HUES48 (cell line): ENCODE data around the gene NHLH1.

Experiments
- H3K27ac ChIP-seq: one replicate; pipeline ENCODE4 v1.7.0; 2013; ENCODE audit warnings: low read depth, low read length, inconsistent platforms
- H3K27me3 ChIP-seq: 2 replicates; pipeline ENCODE4 v1.6.1; 2013; ENCODE audit warnings: mild to moderate bottlenecking, low read length; ENCODE audit not compliant: control insufficient read depth, insufficient read depth
- H3K36me3 ChIP-seq: 2 replicates; pipeline ENCODE4 v1.6.1; 2013; ENCODE audit warnings: low read length; ENCODE audit not compliant: control insufficient read depth, insufficient read depth
- H3K4me1 ChIP-seq: 2 replicates; pipeline ENCODE4 v1.6.1; 2013; ENCODE audit warnings: mild to moderate bottlenecking, low read length; ENCODE audit not compliant: control insufficient read depth, insufficient read depth
- H3K4me3 ChIP-seq: 2 replicates; pipeline ENCODE4 v1.5.1; 2013; ENCODE audit warnings: mild to moderate bottlenecking, low read depth, low read length
- H3K9ac ChIP-seq: 2 replicates; pipeline ENCODE4 v1.6.1; 2013; ENCODE audit warnings: mild to moderate bottlenecking, low read depth, low read length, moderate library complexity
- H3K9me3 ChIP-seq: 2 replicates; pipeline ENCODE4 v1.6.1; 2013; ENCODE audit warnings: low read length; ENCODE audit not compliant: control insufficient read depth, insufficient read depth

The NHLH1 gene

GRCh38 chr1:160342953-160343869, 23.7 kb upstream of the NHLH1 start, which contains the start of the genes COPA and NCSTN:
TSS of gene COPA (minus strand) at chr1:160343250. CDS start at chr1:160343170, 80 bp downstream.
TSS of gene NCSTN (plus strand) at chr1:160343383. CDS start at chr1:160343397, 14 bp downstream.
- Histone ChIP-seq H3K4me3 (peak within 1 kb of the TSS; percentile 94), H3K9me3 (no peaks in the 10 kb centered on the region), H3K36me3 (peaks cover 54% of the 10 kb centered on the region), H3K27me3 (no peaks in the 10 kb centered on the region), H3K27ac (peak within 1 kb of the TSS; percentile 80), H3K9ac (peak within 1 kb of the TSS; percentile 85), H3K4me1 (peaks cover 10% of the 10 kb centered on the region; the same call in 1 of the 2 replicates)

GRCh38 chr1:160344241-160344640, 22.6 kb upstream of the NHLH1 start:
- H3K27me3 ChIP-seq = no peaks in the 10 kb centered on the region
- H3K9me3 ChIP-seq = no peaks in the 10 kb centered on the region
- H3K9ac ChIP-seq = 0 out of 2 replicates have a peak overlapping the region, but pooled peaks have one; percentile 85
- H3K4me1 ChIP-seq = peaks cover 10% of the 10 kb centered on the region; the same call in 1 of the 2 replicates
- no peak overlapping the region for H3K27ac ChIP-seq
- peaks cover 54% of the 10 kb centered on the region for H3K36me3 ChIP-seq
- H3K4me3 ChIP-seq = peak overlapping the region; percentile 94

- H3K4me3 ChIP-seq = no peak overlapping the region
- H3K9ac ChIP-seq = no peak overlapping the region
- no peaks in the 10 kb centered on the region for H3K27me3 ChIP-seq
- H3K9me3 ChIP-seq = no peaks in the 10 kb centered on the region
- H3K36me3 ChIP-seq = peaks cover 54% of the 10 kb centered on the region
- peaks cover 10% of the 10 kb centered on the region; the same call in 1 of the 2 replicates for H3K4me1 ChIP-seq
- H3K27ac ChIP-seq = no peak overlapping the region
Measured at GRCh38 chr1:160344936-160345335, 21.9 kb upstream of the NHLH1 start.

- no peaks in the 10 kb centered on the region for H3K27me3 ChIP-seq
- no peaks in the 10 kb centered on the region for H3K9me3 ChIP-seq
- H3K4me1 ChIP-seq = peaks cover 6% of the 10 kb centered on the region; the same call in 1 of the 2 replicates
- H3K36me3 ChIP-seq = peaks cover 64% of the 10 kb centered on the region
- no peak overlapping the region for H3K9ac ChIP-seq
- no peak overlapping the region for H3K27ac ChIP-seq
- H3K4me3 ChIP-seq = no peak overlapping the region
Measured at GRCh38 chr1:160346463-160346862, 20.4 kb upstream of the NHLH1 start.

- Histone ChIP-seq H3K27me3 (no peaks in the 10 kb centered on the region), H3K27ac (no peak overlapping the region), H3K9ac (no peak overlapping the region), H3K9me3 (no peaks in the 10 kb centered on the region), H3K4me1 (0 out of 2 replicates have a peak, but pooled peaks cover under 1% of the 10 kb centered on the region), H3K36me3 (peaks cover 69% of the 10 kb centered on the region), H3K4me3 (no peak overlapping the region)
Measured at GRCh38 chr1:160346958-160347357, 19.9 kb upstream of the NHLH1 start.

GRCh38 chr1:160351629-160352028, 15.2 kb upstream of the NHLH1 start:
- Histone ChIP-seq H3K36me3 (peaks cover 96% of the 10 kb centered on the region), H3K4me3 (no peak overlapping the region), H3K27me3 (no peaks in the 10 kb centered on the region), H3K9me3 (no peaks in the 10 kb centered on the region), H3K9ac (no peak overlapping the region), H3K4me1 (no peaks in the 10 kb centered on the region), H3K27ac (no peak overlapping the region)

GRCh38 chr1:160352555-160352954, 14.3 kb upstream of the NHLH1 start:
- Histone ChIP-seq H3K9me3 (no peaks in the 10 kb centered on the region), H3K4me3 (no peak overlapping the region), H3K4me1 (no peaks in the 10 kb centered on the region), H3K27ac (no peak overlapping the region), H3K9ac (no peak overlapping the region), H3K27me3 (no peaks in the 10 kb centered on the region), H3K36me3 (peaks cover 96% of the 10 kb centered on the region)

DNA sequence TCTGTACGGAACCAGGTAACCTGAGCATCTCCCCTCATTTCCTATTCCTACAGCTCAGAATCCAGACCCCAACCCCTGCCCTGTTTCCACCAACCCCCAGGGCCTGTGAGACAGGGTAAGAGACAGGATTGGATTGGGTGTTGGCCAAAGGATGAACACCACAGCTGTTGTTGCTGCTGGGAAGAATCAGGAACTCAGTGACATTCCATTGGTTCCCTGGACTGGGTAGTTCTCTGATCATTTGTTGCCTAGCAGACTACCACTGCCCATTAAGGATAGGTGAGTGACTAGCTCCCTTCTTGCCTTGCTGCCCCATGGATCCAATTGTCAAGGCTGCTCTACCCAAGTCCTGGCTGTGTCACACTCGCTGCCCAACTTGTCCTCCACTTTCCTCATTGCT, 13.6 kb upstream of the NHLH1 start:
- no peak overlapping the region for H3K27ac ChIP-seq
- H3K36me3 ChIP-seq = peaks cover 97% of the 10 kb centered on the region
- H3K27me3 ChIP-seq = no peaks in the 10 kb centered on the region
- H3K4me3 ChIP-seq = no peak overlapping the region
- no peak overlapping the region for H3K9ac ChIP-seq
- no peaks in the 10 kb centered on the region for H3K4me1 ChIP-seq
- H3K9me3 ChIP-seq = no peaks in the 10 kb centered on the region

DNA sequence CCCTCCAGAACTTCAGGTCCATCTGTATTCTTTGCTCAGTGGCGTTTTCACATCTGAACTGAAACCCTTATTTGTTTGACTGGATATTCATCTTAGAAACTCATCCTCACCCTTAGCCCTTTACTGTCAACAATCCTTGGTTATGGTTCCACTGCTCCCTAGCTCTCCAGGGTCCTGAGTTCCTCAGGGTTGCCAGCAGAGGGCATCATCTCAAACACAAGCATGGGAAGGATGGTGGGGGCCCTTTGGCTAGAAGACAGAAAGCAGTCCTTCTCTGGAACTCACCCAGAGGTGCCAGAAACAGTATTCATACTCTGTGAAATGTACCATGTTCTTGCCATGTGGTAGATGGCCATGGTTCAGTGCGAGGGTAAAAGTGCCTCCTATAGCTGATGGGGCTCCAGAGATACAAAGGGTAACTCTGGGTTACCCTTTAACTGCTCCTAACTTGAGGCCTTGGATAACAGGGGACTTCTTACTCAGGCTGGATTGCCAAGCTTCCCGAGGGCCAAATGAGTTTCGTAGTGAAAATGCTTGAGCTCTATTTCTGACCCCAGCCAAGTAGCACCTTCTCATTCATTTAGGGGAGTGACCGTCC, 12.4 kb upstream of the NHLH1 start:
- no peak overlapping the region for H3K27ac ChIP-seq
- no peaks in the 10 kb centered on the region for H3K4me1 ChIP-seq
- H3K36me3 ChIP-seq = peaks cover 95% of the 10 kb centered on the region

GRCh38 chr1:160357286-160358002, 9.4 kb upstream of the NHLH1 start:
- Histone ChIP-seq H3K27ac (no peak overlapping the region), H3K9ac (no peak overlapping the region), H3K27me3 (no peaks in the 10 kb centered on the region), H3K4me1 (peaks cover 7% of the 10 kb centered on the region; the same call in 1 of the 2 replicates), H3K36me3 (peaks cover 82% of the 10 kb centered on the region), H3K4me3 (no peak overlapping the region), H3K9me3 (no peaks in the 10 kb centered on the region)

More for the DNA sequence above, 12.4 kb upstream of the NHLH1 start:
- Histone ChIP-seq H3K9me3 (no peaks in the 10 kb centered on the region), H3K9ac (no peak overlapping the region), H3K27me3 (no peaks in the 10 kb centered on the region), H3K4me3 (no peak overlapping the region)
